MCF 10A (cell line): ENCODE measurements around the gene BNC2. TPM values are rescaled to one million over a fixed set of nuclear protein-coding genes. Genes with fewer than 3 reads are reported as not detected.

Source experiments
- BruUV-seq: library from RNA; stranded (reverse); fragments of 400-500 nt; replicated peaks from 2 replicates; lab custom pipeline; 2021; lab: Mats Ljungman, UMichigan
- CTCF ChIA-PET: fragments of 300-600 bp; sonication (Branson Sonifier 250); formaldehyde crosslinking; extraction: SDS; loops from one replicate; lab custom pipeline; 2021; ENCODE audit warnings: antibody characterized with exemption, inconsistent platforms; lab: Yijun Ruan, JAX
- POLR2A ChIA-PET: fragments of 300-600, 350-650 bp; sonication (Branson Sonifier 250); formaldehyde crosslinking; extraction: SDS; loops from one replicate; lab custom pipeline; 2020; ENCODE audit warnings: antibody characterized with exemption, inconsistent platforms; lab: Yijun Ruan, JAX
- DNase-seq: peaks from one replicate; pipeline ENCODE4 v3.0.0-alpha.2; 2018; ENCODE audit not compliant: unreplicated experiment
- H3K27ac Mint-ChIP-seq: one replicate; pipeline ENCODE4 v1.8.0; 2022; ENCODE audit warnings: mild to moderate bottlenecking, low read depth, mixed read lengths; ENCODE audit not compliant: unreplicated experiment
- H3K27me3 Mint-ChIP-seq: one replicate; pipeline ENCODE4 v1.8.0; 2022; ENCODE audit warnings: mixed read lengths; ENCODE audit not compliant: insufficient read depth, unreplicated experiment
- H3K36me3 Mint-ChIP-seq: one replicate; pipeline ENCODE4 v1.8.0; 2022; ENCODE audit warnings: mild to moderate bottlenecking, moderate library complexity, mixed read lengths; ENCODE audit not compliant: insufficient read depth, unreplicated experiment
- H3K4me1 Mint-ChIP-seq: one replicate; pipeline ENCODE4 v1.8.0; 2022; ENCODE audit warnings: mixed read lengths; ENCODE audit not compliant: insufficient read depth, unreplicated experiment
- H3K4me3 Mint-ChIP-seq: one replicate; pipeline ENCODE4 v1.8.0; 2022; ENCODE audit warnings: mild to moderate bottlenecking, moderate library complexity, mixed read lengths; ENCODE audit not compliant: unreplicated experiment
- H3K9me3 Mint-ChIP-seq: one replicate; pipeline ENCODE4 v1.8.0; 2022; ENCODE audit warnings: mixed read lengths; ENCODE audit not compliant: unreplicated experiment
- CTCF ChIP-seq: fragments of 200-600 bp; IDR thresholded peaks from one replicate; pipeline ENCODE4 v1.8.0; 2022; ENCODE audit warnings: antibody characterized with exemption, mild to moderate bottlenecking; ENCODE audit not compliant: unreplicated experiment
- intact Hi-C: fragments of 100-400 bp; cut with micrococcal nuclease; formaldehyde crosslinking; loops from 2 replicates; pipeline ENCODE4 v1.14.1; 2022
- total RNA-seq: library from RNA; stranded (reverse); gene quantifications from 2 replicates; pipeline ENCODE4 v1.2.3, GENCODE V29; 2022

BNC2 gene
- total RNA-seq, 1 experiment from 2014 or later, result not detected

GRCh38 chr9:16768816-16769215 lies 101.7 kb downstream of the BNC2 start:
- intact Hi-C loops, result no loop called here
- TF ChIP-seq CTCF, result no peak
- no peak overlapping the region for H3K27ac Mint-ChIP-seq
- ChIA-PET CTCF (no interaction called here), POLR2A (interaction anchor here (0.6 kb wide), 1 partner anchor 238 kb away, joined by 3 read pairs; no protein-coding TSS in a partner anchor)
- no TSS peak for BruUV-seq
- no peak overlapping the region for H3K4me3 Mint-ChIP-seq
- no peaks in the 10 kb centered on the region for H3K9me3 Mint-ChIP-seq
- H3K36me3 Mint-ChIP-seq, result no peaks in the 10 kb centered on the region
- H3K4me1 Mint-ChIP-seq, result no peaks in the 10 kb centered on the region
- peaks cover 16% of the 10 kb centered on the region for H3K27me3 Mint-ChIP-seq
- DNase-seq, result no peak

DNA sequence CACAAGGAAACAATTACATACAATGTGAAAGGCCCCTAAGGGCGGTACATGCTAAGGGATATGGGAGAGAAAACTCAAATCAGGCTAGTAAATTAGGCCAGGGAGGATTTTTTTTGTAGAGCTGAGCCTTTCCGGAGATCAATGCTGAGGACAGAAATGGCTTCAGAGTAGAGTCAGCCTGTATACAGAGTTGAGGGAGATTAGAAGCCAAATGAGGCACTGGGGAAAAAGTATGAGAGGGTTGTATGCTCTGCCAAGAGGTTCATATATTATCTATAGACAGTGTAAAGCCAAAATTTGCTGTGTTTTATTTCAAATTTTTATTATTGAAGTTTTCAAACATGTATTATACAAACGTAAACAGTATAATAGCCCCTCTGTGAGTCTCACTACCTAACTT lies 103.1 kb downstream of the BNC2 start:
- POLR2A ChIA-PET, result no interaction called here
- CTCF ChIA-PET, result no interaction called here
- BruUV-seq, result no TSS peak

DNA sequence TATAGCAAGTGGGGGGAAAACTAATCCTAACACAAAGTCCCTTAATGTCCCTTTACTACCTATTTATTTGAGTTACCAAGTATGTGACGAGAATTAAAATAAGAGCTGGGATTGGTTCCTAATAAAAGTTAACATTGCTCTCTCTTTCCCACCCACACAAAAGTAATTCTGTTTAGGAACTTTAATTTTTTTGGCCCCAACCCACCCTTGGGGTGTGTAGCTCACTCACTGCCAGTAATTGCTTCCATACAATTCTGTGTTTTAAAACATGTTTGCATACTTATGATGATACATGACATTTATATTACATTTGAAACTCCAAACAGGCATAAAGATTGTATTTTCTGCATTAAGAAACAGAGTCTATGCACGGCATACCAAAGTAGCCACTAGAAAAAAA lies 106.5 kb downstream of the BNC2 start:
- TF ChIP-seq CTCF, result no peak
- peaks cover 16% of the 10 kb centered on the region for H3K27me3 Mint-ChIP-seq
- no TSS peak for BruUV-seq
- CTCF ChIA-PET, result interaction anchor here (0.7 kb wide), 1 partner anchor 353 kb away, joined by 4 read pairs; no protein-coding TSS in a partner anchor
- H3K36me3 Mint-ChIP-seq, result no peaks in the 10 kb centered on the region
- no peak overlapping the region for H3K27ac Mint-ChIP-seq
- intact Hi-C loops, result no loop called here
- no peak for DNase-seq
- no peaks in the 10 kb centered on the region for H3K4me1 Mint-ChIP-seq
- no peaks in the 10 kb centered on the region for H3K9me3 Mint-ChIP-seq
- H3K4me3 Mint-ChIP-seq, result no peak overlapping the region
- POLR2A ChIA-PET, result interaction anchor here (0.6 kb wide), 1 partner anchor 36 kb away, joined by 3 read pairs; no protein-coding TSS in a partner anchor

More for the DNA sequence above, 103.1 kb downstream of the BNC2 start:
- H3K9me3 Mint-ChIP-seq, result no peaks in the 10 kb centered on the region
- DNase-seq, result no peak
- H3K27ac Mint-ChIP-seq, result no peak overlapping the region
- H3K36me3 Mint-ChIP-seq, result no peaks in the 10 kb centered on the region
- intact Hi-C loops, result no loop called here
- H3K4me1 Mint-ChIP-seq, result no peaks in the 10 kb centered on the region
- TF ChIP-seq CTCF, result no peak
- no peak overlapping the region for H3K4me3 Mint-ChIP-seq
- H3K27me3 Mint-ChIP-seq, result peaks cover 16% of the 10 kb centered on the region

DNA sequence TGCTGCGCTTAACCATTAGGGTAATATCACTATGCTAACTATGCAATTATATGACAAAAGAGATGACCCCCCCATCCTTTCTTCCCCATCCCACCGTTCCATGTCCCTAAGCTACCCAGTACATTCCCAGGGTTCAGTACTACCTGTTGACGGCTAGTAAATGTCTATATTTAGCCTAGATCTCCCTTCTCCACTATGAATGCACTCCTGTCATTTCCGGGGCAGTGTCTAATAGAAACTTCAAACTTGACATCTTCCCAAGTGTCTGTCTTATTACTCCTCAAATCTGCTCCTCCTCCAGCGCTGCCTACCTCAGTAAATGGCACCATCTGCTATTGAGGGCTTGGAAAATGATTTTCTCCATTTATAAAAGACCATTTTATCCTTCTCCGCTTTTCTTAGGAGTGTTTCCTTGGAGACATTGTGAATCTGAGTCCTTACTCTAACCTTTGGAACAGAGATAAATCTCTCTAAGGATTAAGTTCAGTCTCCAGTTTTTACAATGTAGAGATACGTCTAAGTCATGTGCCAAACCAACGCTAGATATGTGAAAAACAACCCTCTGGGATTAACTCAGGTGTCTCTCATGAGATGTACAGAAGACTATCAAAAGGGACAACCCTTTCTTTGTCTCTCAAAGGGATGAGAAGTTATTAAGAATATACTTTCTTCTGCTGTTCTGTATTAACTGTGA lies 114.9 kb downstream of the BNC2 start:
- ChIA-PET CTCF (no interaction called here), POLR2A (interaction anchor here (0.6 kb wide), 1 partner anchor 1550 kb away, joined by 4 read pairs; no protein-coding TSS in a partner anchor)
- Mint-ChIP-seq H3K9me3 (no peaks in the 10 kb centered on the region), H3K4me3 (no peak overlapping the region), H3K4me1 (no peaks in the 10 kb centered on the region), H3K27ac (no peak overlapping the region), H3K36me3 (no peaks in the 10 kb centered on the region), H3K27me3 (peaks cover 12% of the 10 kb centered on the region)
- intact Hi-C loops, result no loop called here
- no peak for DNase-seq
- BruUV-seq, result no TSS peak
- TF ChIP-seq CTCF, result no peak
